Suprapubic skin (tissue), 4 donors: ENCODE measurements around the gene GJC2. TPM values are rescaled to one million over a fixed set of nuclear protein-coding genes. Genes with fewer than 3 reads are reported as not detected.

ENCODE experiments used
- DNase-seq, 2 donors: peaks; one replicate each; pipeline ENCODE4 v3.0.0-alpha.2; 2019; ENCODE audit warnings: low spot score in 2 of 2
- H3K27ac ChIP-seq: fragments of 200-600 bp; sonication (generic); one replicate; pipeline ENCODE4 v1.5.1; 2019
- H3K27me3 ChIP-seq: fragments of 200-600 bp; sonication (generic); one replicate; pipeline ENCODE4 v1.5.1; 2019
- H3K36me3 ChIP-seq: fragments of 200-600 bp; sonication (generic); one replicate; pipeline ENCODE4 v1.5.1; 2019
- H3K4me1 ChIP-seq: fragments of 200-600 bp; sonication (generic); one replicate; pipeline ENCODE4 v1.5.1; 2019
- H3K4me3 ChIP-seq: fragments of 200-600 bp; sonication (generic); one replicate; pipeline ENCODE4 v1.5.1; 2019; ENCODE audit warnings: mild to moderate bottlenecking
- H3K9me3 ChIP-seq: fragments of 200-600 bp; sonication (generic); one replicate; pipeline ENCODE4 v1.5.1; 2019
- EP300 ChIP-seq: sonication (generic); formaldehyde crosslinking; IDR thresholded peaks from one replicate; pipeline ENCODE4 v1.6.1; 2017; ENCODE audit warnings: antibody characterized with exemption
- POLR2A ChIP-seq, 2 donors: fragments of 450-650 bp; IDR thresholded peaks; one replicate each; pipeline ENCODE4 v1.6.1; 2017; ENCODE audit warnings: antibody characterized with exemption in 2 of 2, mild to moderate bottlenecking in 2 of 2, moderate library complexity in 2 of 2
- POLR2AphosphoS5 ChIP-seq, 3 donors: sonication (generic); formaldehyde crosslinking; IDR thresholded peaks; one replicate each; pipeline ENCODE4 v1.6.1; 2017; ENCODE audit warnings: antibody characterized with exemption in 3 of 3
- WGBS: methylation state at CpG from one replicate; pipeline ENCODE4 v1.1.5; 2018; 5-methylcytosine and 5-hydroxymethylcytosine counted together
- total RNA-seq, 4 donors: library from RNA; depleted of rRNA; stranded (reverse); fragments of >200 nt; gene quantifications; one replicate each; pipeline ENCODE4 v1.1.0, GENCODE V29; 2016
- TF ChIP-seq, protein P1 (sequence below), 2 donors: fragments of 200-600 bp in 1 of 2; fragments of 450-650 bp in 1 of 2; sonication (generic) in 1 of 2; IDR thresholded peaks; one replicate each; pipeline ENCODE4 v1.5.1; 2016 to 2019; ENCODE audit warnings: antibody characterized with exemption in 2 of 2, mild to moderate bottlenecking in 1 of 2, moderate library complexity in 1 of 2

The GJC2 gene
- total RNA-seq, 4 donors from 2014 or later, result 2.5 to 3.6 (median 3.0) TPM

DNA sequence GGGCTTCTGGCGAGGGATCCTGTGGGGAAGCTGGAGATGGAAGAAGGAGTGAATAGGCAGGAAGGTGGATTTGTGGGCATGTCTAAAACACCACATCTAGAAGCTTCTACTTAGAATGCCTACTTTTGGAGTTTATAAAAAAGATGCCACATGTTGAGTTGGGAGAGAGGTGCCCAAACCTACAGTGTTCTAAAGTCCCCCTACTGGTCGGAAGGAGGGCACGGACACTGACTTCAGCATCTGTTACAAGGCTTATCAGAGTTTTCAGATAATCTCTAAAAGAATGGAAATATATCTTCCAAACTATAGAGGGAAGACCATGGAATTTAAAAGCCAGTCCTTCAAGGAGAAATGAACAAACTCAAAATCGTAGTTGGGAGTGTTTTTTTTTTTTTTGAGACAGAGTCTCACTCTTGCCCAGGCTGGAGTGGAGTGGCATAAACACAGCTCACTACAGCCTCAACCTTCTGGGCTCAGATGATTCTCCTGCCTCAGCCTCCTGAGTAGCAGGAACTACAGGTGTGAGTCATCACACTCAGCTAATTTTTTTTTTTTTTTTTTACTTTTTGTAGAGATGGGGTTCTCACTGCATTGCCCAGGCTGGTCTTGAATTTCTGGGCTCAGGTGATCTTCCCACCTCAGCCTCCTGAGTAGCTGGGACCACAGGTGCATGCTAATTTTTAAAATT, 30.7 kb downstream of the GJC2 start:
- no peaks in the 10 kb centered on the region for H3K27me3 ChIP-seq
- peaks cover 3% of the 10 kb centered on the region for H3K36me3 ChIP-seq
- H3K27ac ChIP-seq, result no peak overlapping the region
- TF ChIP-seq POLR2A (IDR thresholded peaks at IDR 0.05) (no peak), POLR2AphosphoS5 (IDR thresholded peaks at IDR 0.05) (no peak), EP300 (no peak)
- no peaks in the 10 kb centered on the region for H3K4me1 ChIP-seq
- H3K9me3 ChIP-seq, result no peaks in the 10 kb centered on the region
- H3K4me3 ChIP-seq, result no peak overlapping the region
- WGBS, result 66% methylated on average over 4 of the region's 4 CpGs
- DNase-seq, result peak; percentile 25 to 59

DNA sequence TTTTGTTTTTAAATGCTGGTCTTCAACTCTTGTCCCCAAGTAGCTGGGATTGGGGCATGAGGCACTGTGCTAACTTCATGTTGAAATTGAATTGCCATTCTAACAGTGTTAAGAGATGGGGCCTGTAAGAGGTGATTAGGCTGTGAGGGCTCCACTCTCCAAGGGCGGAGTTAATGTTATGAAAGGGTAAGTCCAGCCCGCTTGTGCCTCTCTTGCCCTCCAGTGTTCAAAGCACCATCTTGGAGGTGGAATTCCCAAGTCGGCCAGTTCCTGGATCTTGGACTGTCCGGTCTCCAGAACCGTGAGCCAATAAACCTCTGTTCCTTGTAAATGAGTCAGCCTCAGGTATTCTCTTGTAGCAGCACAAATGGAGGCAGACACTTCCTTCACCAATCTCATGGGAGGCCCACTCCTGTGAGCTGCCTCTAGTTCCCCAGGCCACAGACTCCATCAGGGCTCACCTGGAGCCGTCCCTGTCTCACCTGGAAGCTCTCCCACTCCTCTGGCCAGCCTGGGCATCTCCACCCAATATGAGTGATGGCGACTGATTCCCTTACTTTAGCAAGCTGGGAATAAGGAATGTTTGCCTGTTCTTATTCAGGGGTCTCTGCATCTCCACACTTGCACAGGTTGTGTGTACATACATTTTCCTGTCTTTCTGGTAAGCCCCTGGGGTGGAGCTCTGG, 31.4 kb downstream of the GJC2 start:
- no peaks in the 10 kb centered on the region for H3K36me3 ChIP-seq
- no peaks in the 10 kb centered on the region for H3K9me3 ChIP-seq
- no peak for TF ChIP-seq POLR2AphosphoS5 (IDR thresholded peaks at IDR 0.05)
- TF ChIP-seq, protein P1, sequence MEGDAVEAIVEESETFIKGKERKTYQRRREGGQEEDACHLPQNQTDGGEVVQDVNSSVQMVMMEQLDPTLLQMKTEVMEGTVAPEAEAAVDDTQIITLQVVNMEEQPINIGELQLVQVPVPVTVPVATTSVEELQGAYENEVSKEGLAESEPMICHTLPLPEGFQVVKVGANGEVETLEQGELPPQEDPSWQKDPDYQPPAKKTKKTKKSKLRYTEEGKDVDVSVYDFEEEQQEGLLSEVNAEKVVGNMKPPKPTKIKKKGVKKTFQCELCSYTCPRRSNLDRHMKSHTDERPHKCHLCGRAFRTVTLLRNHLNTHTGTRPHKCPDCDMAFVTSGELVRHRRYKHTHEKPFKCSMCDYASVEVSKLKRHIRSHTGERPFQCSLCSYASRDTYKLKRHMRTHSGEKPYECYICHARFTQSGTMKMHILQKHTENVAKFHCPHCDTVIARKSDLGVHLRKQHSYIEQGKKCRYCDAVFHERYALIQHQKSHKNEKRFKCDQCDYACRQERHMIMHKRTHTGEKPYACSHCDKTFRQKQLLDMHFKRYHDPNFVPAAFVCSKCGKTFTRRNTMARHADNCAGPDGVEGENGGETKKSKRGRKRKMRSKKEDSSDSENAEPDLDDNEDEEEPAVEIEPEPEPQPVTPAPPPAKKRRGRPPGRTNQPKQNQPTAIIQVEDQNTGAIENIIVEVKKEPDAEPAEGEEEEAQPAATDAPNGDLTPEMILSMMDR (IDR thresholded peaks at IDR 0.05), result no peak
- no peaks in the 10 kb centered on the region for H3K27me3 ChIP-seq
- H3K27ac ChIP-seq, result no peak overlapping the region
- no peak overlapping the region for H3K4me3 ChIP-seq
- no peaks in the 10 kb centered on the region for H3K4me1 ChIP-seq
- peak; percentile 30 to 56 for DNase-seq
- 88% methylated on average over 7 of the region's 7 CpGs for WGBS

DNA sequence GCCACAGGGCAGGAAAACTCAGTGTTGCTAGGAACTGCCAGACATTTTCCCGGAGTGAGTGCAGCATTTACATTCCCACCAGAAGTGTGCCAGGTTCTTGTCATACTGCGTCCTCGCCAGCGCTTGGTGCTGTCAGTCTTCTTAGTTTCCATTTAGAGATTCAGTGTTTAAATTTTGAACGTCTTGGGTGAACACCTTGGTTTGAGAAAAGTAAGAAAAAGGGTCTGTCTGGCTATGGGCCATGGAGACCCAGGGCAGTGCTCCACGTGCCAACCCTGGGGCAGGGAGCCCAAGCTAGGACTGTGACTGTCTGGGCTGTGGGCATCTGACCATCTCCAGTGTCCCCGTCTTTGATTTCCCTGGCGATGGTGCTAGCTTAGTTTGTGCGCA, 31.9 kb downstream of the GJC2 start:
- DNase-seq, result peak; percentile 34 to 49
- Histone ChIP-seq H3K4me3 (no peak overlapping the region), H3K27me3 (no peaks in the 10 kb centered on the region), H3K4me1 (no peaks in the 10 kb centered on the region), H3K27ac (no peak overlapping the region), H3K36me3 (no peaks in the 10 kb centered on the region), H3K9me3 (no peaks in the 10 kb centered on the region)
- TF ChIP-seq POLR2A (IDR thresholded peaks at IDR 0.05) (no peak), POLR2AphosphoS5 (IDR thresholded peaks at IDR 0.05) (no peak), EP300 (no peak)
- TF ChIP-seq, protein P1 (IDR thresholded peaks at IDR 0.05), result no peak
- WGBS, result 72% methylated on average over 9 of the region's 9 CpGs

DNA sequence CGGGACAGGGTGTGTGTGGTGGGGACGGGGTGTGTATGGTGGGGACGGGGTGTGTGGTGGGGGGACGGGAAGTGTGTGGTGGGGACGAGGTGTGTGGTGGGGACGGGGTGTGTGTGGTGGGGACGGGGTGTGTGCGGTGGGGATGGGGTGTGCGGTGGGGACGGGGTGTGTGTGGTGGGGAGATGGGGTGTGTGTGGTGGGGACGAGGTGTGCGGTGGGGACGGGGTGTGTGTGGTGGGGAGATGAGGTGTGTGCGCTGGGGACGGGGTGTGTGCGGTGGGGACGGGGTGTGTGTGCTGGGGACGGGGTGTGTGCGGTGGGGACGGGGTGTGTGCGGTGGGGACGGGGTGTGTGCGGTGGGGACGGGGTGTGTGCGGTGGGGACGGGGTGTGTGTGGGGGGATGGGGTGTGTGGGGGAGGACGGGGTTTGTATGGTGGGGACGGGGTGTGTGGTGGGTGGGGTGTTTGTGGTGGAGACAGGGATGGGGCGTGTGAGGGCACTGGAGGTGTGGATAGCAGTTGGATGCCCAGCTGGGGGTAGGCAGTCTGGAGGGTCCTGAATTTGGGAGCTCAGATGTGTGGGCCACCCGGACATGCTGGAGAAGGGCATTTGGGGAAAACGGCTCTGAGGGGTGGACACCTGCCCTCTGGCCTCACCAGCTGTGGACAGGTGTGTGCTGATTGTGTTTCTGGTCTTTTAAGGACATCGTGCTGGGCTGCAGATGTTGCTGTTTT, 32.7 kb downstream of the GJC2 start:
- TF ChIP-seq, protein P1 (IDR thresholded peaks at IDR 0.05), result no peak
- TF ChIP-seq EP300, result no peak
- no peak for TF ChIP-seq POLR2AphosphoS5 (IDR thresholded peaks at IDR 0.05)
- no peak for TF ChIP-seq POLR2A (IDR thresholded peaks at IDR 0.05)
- 89% methylated on average over 28 of the region's 32 CpGs for WGBS
- Histone ChIP-seq H3K9me3 (no peaks in the 10 kb centered on the region), H3K27me3 (no peaks in the 10 kb centered on the region), H3K36me3 (peaks cover 4% of the 10 kb centered on the region), H3K4me1 (no peaks in the 10 kb centered on the region), H3K4me3 (no peak overlapping the region), H3K27ac (no peak overlapping the region)
- DNase-seq, result peak; percentile 48 to 66

DNA sequence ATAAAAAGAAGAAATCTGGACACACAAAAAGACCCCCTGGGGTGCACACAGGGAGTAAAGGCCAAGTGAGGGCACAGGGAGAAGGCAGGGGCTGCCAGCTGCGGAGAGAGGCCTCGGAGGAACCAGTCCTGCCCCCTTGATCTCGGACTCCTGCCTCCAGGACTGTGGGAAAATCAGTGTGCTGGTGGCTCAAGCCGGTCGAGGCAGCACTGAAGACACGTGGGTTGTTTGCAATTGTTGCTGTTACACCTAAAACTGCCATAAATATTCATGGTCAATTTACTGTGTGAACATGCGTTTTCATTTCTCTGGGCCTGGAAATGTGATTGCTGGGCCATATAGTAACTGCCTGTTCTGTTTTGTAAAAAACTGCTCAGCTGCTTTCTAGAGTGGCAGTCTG, 34.4 kb downstream of the GJC2 start:
- TF ChIP-seq, protein P1 (IDR thresholded peaks at IDR 0.05), result no peak
- TF ChIP-seq EP300 (no peak), POLR2AphosphoS5 (IDR thresholded peaks at IDR 0.05) (no peak), POLR2A (IDR thresholded peaks at IDR 0.05) (no peak)
- no peaks in the 10 kb centered on the region for H3K9me3 ChIP-seq
- H3K36me3 ChIP-seq, result peaks cover 4% of the 10 kb centered on the region
- no peak overlapping the region for H3K27ac ChIP-seq
- H3K4me3 ChIP-seq, result no peak overlapping the region
- DNase-seq, result peak; percentile 37 to 41
- no peaks in the 10 kb centered on the region for H3K27me3 ChIP-seq
- 79% methylated on average over 7 of the region's 7 CpGs for WGBS
- H3K4me1 ChIP-seq, result no peaks in the 10 kb centered on the region
